Breast epithelium (tissue), 3 donors: ENCODE measurements around the gene NEDD4L.

Experiments
- POLR2A ChIP-seq: fragments of 450-650 bp; IDR thresholded peaks from one replicate; pipeline ENCODE4 v1.6.1; 2016; ENCODE audit warnings: antibody characterized with exemption, mild to moderate bottlenecking, moderate library complexity
- POLR2AphosphoS5 ChIP-seq, 3 donors: sonication (generic); formaldehyde crosslinking; IDR thresholded peaks; one replicate each; pipeline ENCODE4 v1.6.1; 2017; ENCODE audit warnings: antibody characterized with exemption in 3 of 3
- TF ChIP-seq, protein P1 (sequence below), 3 donors: fragments of 450-650 bp; IDR thresholded peaks; one replicate each; pipeline ENCODE4 v1.5.1; 2016 to 2017; ENCODE audit warnings: antibody characterized with exemption in 3 of 3, mild to moderate bottlenecking in 3 of 3, moderate library complexity in 3 of 3

DNA sequence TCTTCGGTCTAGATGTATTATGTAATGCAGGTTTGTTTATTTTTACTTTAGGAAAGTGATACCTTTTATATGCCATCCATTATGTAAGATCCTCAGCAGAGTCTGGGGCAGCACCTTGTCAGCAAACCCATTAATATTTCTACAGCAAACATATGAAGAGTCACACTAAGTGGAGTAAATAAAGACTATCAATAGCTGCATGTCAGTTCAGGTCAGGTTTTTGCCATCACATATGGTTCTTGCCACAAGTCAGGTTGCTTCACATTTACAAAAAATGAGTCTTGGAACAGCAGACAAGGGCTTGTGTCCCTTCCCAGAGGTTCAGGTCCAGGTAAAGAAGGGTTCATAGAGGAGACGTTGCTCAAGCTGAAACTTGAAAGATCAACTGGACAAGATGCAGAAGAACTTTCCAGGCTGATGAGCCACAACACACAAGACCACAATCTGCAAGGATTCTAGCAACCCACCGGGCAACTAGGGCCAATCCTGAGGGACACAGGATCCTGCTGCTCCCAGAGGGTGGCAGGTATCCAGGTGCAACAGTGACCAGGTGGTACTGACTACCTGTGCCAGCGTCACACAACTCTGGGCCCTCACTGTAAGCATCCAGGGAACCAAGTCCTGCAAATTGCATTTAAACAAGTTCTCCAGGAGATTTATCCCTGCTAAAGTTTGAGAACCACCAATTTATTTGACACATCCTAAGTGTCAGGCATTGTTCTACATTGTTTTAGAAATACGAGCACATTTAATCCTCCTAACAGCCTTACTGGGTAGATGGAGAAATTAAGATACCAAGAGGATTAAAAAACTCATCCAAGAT, 369.0 kb downstream of the NEDD4L start:
- TF ChIP-seq, protein P1, sequence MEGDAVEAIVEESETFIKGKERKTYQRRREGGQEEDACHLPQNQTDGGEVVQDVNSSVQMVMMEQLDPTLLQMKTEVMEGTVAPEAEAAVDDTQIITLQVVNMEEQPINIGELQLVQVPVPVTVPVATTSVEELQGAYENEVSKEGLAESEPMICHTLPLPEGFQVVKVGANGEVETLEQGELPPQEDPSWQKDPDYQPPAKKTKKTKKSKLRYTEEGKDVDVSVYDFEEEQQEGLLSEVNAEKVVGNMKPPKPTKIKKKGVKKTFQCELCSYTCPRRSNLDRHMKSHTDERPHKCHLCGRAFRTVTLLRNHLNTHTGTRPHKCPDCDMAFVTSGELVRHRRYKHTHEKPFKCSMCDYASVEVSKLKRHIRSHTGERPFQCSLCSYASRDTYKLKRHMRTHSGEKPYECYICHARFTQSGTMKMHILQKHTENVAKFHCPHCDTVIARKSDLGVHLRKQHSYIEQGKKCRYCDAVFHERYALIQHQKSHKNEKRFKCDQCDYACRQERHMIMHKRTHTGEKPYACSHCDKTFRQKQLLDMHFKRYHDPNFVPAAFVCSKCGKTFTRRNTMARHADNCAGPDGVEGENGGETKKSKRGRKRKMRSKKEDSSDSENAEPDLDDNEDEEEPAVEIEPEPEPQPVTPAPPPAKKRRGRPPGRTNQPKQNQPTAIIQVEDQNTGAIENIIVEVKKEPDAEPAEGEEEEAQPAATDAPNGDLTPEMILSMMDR (IDR thresholded peaks at IDR 0.05): no peak
- TF ChIP-seq POLR2A: no peak
- TF ChIP-seq POLR2AphosphoS5 (IDR thresholded peaks at IDR 0.05): no peak
